MV-4-11 (cell line): Measurements from ENCODE around the gene TIMM50.
A peak's percentile ranks its signal among the peaks of the same experiment; 100 is the strongest.

ENCODE experiments used
- DNase-seq: peaks from one replicate; lab custom pipeline; 2025; lab: John Stamatoyannopoulos, UW

Gene TIMM50

GRCh38 chr19:39533003-39533512 lies 52.4 kb downstream of the TIMM50 start:
- no peak for DNase-seq

- DNase-seq = no peak
Measured at GRCh38 chr19:39533791-39534190, 53.2 kb downstream of the TIMM50 start.

- no peak for DNase-seq
Measured at GRCh38 chr19:39539165-39539517, 58.5 kb downstream of the TIMM50 start.

- DNase-seq = peak; percentile 95
Measured at GRCh38 chr19:39539518-39540332, 59.1 kb downstream of the TIMM50 start, which contains the start of gene EID2. Gene EID2, minus strand, starts transcription at chr19:39540161. Its CDS starts 82 bp downstream, at chr19:39540079.

- DNase-seq = no peak
Measured at GRCh38 chr19:39540333-39540673, 59.7 kb downstream of the TIMM50 start.
